Nephron progenitor cell (in vitro differentiated cells): ENCODE data around the gene ABHD1.

ENCODE experiments used
- DNase-seq: peaks from one replicate; pipeline ENCODE4 v3.0.0; 2021
- H3K27ac Mint-ChIP-seq: 2 replicates; pipeline ENCODE4 v1.8.0; 2021; ENCODE audit warnings: mild to moderate bottlenecking, moderate library complexity, mixed read lengths
- H3K27me3 Mint-ChIP-seq: 2 replicates; pipeline ENCODE4 v1.8.0; 2021; ENCODE audit warnings: mild to moderate bottlenecking, low read depth, mixed read lengths; ENCODE audit not compliant: poor library complexity
- H3K36me3 Mint-ChIP-seq: 2 replicates; pipeline ENCODE4 v1.8.0; 2021; ENCODE audit warnings: low read depth, mixed read lengths
- H3K4me1 Mint-ChIP-seq: 2 replicates; pipeline ENCODE4 v1.8.0; 2021; ENCODE audit warnings: mixed read lengths
- H3K4me3 Mint-ChIP-seq: 2 replicates; pipeline ENCODE4 v1.8.0; 2021; ENCODE audit warnings: mild to moderate bottlenecking, moderate library complexity, mixed read lengths
- H3K9me3 Mint-ChIP-seq: 2 replicates; pipeline ENCODE4 v1.8.0; 2021; ENCODE audit warnings: mild to moderate bottlenecking, moderate library complexity, mixed read lengths
- CTCF ChIP-seq: fragments of 200-600 bp; sonication (generic); IDR thresholded peaks from 2 replicates; pipeline ENCODE4 v1.5.0; 2021; ENCODE audit warnings: antibody characterized with exemption

ABHD1 gene

DNA sequence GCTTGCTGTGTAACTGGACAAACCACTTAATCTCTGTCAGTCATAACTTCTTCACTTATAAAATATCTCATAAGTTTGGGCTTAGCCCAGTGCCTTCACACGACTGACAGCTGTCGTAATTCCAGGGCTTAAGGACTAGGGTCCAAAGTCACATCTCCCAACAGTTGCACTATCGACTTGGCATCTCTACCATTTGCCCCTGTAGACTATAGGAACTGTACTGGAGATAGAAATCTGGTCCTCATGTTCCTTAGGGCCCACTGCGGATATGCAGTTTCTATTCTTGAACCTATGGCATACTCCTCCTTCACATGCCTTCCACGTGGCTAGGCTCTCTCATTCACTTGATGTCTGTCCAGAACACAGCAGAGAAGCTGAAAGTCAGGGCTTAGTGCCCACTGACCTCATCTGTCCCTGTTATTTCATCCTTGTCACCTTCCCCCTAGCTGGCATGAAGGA, 2.7 kb downstream of the ABHD1 start:
- no peaks in the 10 kb centered on the region for H3K9me3 Mint-ChIP-seq
- no peak overlapping the region for H3K4me3 Mint-ChIP-seq
- peaks cover 33% of the 10 kb centered on the region for H3K27me3 Mint-ChIP-seq
- H3K36me3 Mint-ChIP-seq: peaks cover 7% of the 10 kb centered on the region
- H3K27ac Mint-ChIP-seq: no peak overlapping the region
- TF ChIP-seq CTCF: no peak
- DNase-seq: no peak
- peaks cover 22% of the 10 kb centered on the region for H3K4me1 Mint-ChIP-seq

DNA sequence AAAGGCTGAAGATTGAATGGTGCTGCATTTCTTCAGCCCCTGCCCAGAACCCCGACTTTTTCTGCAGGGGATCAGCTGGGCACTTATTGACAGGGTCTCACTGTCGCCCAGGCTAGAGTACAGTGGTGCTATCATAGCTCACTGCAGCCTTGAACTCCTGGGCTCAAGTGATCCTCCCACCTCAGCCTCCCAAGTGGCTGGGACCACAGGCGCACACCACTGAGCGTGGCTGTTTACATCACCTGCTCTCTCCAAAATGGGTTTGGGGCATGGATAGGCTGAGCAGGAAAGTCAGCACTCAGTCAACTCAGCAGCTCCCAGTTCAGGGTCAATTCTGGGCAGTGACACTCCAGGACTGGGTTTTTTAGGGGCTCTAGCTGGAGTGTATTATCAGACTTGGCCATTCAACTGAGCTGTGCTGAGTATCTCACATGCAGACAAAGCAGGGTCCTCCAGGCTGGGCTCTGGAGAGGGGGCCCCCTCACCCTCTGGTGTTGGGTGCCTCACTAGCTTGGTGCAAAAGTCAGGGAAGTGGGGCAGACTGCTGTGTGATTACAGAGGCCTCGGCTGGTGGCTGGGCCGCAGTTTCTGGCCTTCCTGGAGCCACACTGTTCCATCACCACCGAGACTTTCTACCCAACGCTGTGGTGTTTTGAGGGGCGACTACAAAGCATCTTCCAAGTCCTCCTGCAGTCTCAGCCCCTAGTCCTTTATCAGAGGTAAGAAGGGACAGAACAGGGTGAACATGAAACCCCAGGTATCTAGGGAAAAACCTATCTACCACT, 4.5 kb downstream of the ABHD1 start:
- Mint-ChIP-seq H3K36me3 (peaks cover 12% of the 10 kb centered on the region), H3K4me3 (no peak overlapping the region), H3K27ac (no peak overlapping the region), H3K4me1 (peaks cover 13% of the 10 kb centered on the region), H3K27me3 (peaks cover 15% of the 10 kb centered on the region), H3K9me3 (no peaks in the 10 kb centered on the region)
- DNase-seq: no peak
- TF ChIP-seq CTCF: no peak

DNA sequence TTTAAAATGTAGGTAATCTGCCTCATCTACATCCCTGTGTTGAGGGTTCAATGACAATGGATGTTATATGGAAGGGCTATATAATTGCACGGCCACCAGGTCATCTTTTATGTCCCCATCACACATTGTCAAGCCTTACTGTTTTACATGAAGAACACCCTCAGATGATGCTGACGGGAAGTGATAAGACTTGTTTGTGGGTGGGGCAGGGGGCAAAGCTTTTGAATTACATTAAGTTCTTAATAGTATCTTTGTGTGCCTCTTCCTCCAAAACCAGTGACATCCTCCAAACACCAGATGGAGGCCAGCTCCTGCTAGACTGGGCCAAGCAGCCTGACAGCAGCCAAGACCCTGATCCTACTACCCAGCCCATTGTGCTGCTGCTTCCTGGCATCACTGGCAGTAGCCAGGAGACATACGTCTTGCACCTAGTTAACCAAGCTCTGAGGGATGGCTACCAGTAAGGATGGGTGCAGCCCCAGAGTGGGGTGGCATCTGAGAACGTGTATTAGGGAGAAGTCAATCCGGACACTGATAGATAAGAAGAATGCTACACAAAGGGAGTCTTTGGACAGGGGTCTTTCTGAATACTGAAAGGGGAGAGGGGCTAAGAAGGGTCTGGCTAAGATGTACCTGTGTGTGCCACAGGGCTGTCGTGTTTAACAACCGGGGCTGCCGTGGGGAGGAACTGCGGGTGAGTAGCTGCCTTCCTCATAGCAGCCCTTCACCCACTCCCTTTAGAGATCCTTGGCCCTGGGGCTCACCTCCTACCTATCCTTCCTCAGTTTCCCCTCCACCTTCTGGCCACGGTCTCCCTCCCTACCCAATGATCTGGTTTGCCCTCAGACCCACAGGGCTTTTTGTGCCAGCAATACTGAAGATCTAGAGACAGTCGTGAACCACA, 5.3 kb downstream of the ABHD1 start:
- peaks cover 14% of the 10 kb centered on the region for H3K36me3 Mint-ChIP-seq
- no peak for DNase-seq
- H3K27me3 Mint-ChIP-seq: peaks cover 11% of the 10 kb centered on the region
- no peaks in the 10 kb centered on the region for H3K9me3 Mint-ChIP-seq
- no peak overlapping the region for H3K4me3 Mint-ChIP-seq
- no peak overlapping the region for H3K27ac Mint-ChIP-seq
- peaks cover 16% of the 10 kb centered on the region for H3K4me1 Mint-ChIP-seq
- TF ChIP-seq CTCF: no peak

- Mint-ChIP-seq H3K27me3 (peaks cover 4% of the 10 kb centered on the region), H3K27ac (peak overlapping the region; percentile 27), H3K9me3 (no peaks in the 10 kb centered on the region), H3K36me3 (peaks cover 14% of the 10 kb centered on the region), H3K4me3 (no peak overlapping the region), H3K4me1 (peaks cover 14% of the 10 kb centered on the region)
- DNase-seq: no peak
- TF ChIP-seq CTCF: no peak
Observed at GRCh38 chr2:27130396-27130795, 6.8 kb downstream of the ABHD1 start.

GRCh38 chr2:27131429-27131828, 7.8 kb downstream of the ABHD1 start:
- no peaks in the 10 kb centered on the region for H3K9me3 Mint-ChIP-seq
- peak overlapping the region; percentile 25 for H3K27ac Mint-ChIP-seq
- H3K27me3 Mint-ChIP-seq: peaks cover 4% of the 10 kb centered on the region
- DNase-seq: no peak
- H3K36me3 Mint-ChIP-seq: peaks cover 14% of the 10 kb centered on the region
- peaks cover 14% of the 10 kb centered on the region for H3K4me1 Mint-ChIP-seq
- TF ChIP-seq CTCF: no peak
- H3K4me3 Mint-ChIP-seq: no peak overlapping the region
